SW 1271 (cell line): ENCODE results near the gene ANTXR2.
A peak's percentile ranks its signal among the peaks of the same experiment; 100 is the strongest.
"Not testable (repeated sequence)": the region's sequence is repeated elsewhere in the genome, so short reads cannot be mapped to it uniquely, and the experiment has no call there.

Source experiments
- DNase-seq, 2 experiments: peaks; one replicate each; lab custom pipeline; 2025; lab: John Stamatoyannopoulos, UW

The ANTXR2 gene

DNA sequence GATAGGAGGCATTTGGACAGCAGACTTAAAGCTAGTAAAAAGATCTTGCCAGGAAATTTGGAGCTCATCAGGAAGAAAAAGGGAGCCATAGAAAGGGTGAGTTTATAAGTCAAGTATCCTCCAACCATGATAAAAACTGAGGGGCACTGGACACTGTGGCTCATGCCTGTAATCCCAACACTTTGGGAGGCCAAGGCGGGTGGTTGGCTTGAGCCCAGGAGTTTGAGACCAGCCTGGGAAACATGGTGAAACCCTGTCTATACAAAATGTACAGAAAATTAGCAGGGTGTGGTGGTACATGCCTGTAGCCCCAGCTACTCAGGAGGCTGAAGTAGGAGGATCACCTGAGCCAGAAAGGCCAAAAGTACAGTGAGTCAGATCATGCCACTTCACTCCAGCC, 48.7 kb downstream of the ANTXR2 start:
- DNase-seq, result no peak

DNA sequence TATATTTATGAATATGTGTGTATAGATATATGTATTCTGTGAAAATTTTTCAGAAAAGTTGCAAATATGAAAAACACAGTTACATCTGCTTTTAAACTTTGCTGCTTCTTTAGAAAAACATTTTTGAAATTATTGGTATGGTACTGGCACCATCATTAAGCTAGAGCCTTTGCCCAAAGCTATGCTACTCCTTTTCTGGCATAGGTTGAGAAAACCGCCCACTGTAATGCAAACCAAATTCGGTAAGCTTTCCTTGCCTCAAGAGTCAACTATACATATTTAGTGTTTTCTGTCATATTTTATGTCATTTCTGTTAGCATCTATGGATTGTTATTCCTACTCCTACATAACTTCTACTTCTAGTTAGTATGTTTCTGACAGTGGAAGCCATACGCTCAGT, 50.7 kb downstream of the ANTXR2 start:
- no peak for DNase-seq

GRCh38 chr4:80017125-80017854, 55.7 kb downstream of the ANTXR2 start:
- peak in 1 of 2 experiments; percentile 63 for DNase-seq

DNA sequence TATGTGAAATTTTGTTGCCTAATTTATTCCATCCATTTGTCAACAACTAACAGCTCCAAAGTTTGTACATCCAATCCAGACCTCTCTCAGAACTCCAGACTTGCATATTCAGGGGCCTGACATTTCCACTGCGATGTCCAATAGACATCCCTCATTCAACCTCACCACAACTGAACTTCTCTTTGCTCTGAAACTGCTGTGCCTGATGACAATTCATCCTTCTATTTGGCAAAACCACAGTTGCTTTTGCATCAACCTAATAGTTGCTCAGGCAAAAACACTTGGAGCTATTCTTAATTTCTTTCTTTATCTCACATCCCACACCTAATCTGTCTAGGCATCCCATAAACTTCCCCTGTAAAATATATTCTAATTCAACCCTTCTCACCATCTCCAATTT, 56.5 kb downstream of the ANTXR2 start:
- DNase-seq, result no peak

DNA sequence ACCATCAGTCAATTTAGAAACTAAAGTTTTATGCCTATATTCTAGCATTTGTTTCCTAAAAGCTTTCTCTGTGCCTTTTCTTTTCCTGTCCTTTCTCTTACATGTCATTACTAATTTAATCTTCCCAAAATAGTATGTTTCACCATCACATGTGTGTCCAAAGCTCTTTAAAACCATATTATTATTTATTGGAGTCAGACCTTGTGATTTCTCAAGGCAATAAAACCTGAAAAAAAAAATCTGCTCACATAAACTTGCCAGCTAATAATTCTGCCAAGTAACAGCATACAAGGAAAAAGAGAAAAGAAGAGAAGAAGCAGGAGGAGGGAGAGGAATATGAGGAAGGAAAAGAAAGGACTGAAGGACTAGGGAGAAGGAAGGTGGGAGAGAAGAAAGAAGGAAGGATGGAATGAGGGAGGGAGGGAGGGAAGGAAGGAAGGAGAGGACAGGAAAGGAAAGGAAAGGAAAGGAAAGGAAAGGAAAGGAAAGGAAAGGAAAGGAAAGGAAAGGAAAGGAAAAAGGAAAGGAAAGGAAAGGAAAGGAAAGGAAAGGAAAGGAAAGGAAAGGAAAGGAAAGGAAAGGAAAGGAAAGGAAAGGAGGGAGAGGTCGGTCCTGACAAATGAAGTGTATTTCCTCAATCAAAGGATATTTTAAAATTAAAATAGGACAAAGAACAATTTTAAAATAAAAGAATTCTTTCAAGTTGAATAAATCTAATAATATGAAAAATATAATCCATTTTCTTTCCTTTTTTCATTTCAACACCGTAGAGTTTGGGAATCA, 57.4 kb downstream of the ANTXR2 start:
- no peak for DNase-seq

DNA sequence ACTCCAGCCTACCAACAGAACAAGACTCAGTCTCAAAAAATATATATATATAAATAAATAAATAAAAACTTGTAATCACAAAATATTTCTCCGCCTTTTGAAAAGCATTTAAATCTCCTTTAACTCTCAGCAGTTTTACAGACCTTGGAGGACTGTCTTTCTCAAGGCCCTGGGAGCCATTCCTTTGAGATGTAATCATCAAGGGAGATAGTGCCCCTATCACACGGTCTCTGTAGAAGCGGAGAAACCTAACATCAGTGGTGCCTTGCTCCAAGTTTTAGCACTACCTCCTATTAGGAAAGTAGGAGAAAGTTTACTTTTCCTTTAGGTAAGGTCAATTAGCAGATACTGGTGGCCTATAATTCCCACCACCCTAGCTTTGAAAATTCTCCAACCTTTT, 58.5 kb downstream of the ANTXR2 start:
- no peak for DNase-seq

DNA sequence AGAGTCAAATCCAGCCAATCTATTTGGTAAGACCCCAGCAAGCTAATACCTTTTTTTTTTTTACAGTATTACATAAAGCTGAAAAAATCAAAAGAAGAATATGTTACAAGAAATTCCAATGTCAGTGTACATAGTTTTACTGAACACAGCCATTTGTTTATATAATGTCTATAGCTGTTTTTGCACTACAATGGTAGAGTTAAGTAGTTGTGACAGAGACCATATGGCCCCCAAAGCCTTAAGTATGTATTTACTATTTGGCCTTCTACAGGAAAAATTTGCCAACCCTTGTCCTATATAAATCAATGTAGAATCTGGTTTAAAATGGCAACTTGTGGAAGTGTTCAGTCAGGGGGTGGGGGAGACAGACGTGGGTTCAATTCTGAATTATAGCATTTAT, 60.7 kb downstream of the ANTXR2 start:
- DNase-seq, result no peak

DNA sequence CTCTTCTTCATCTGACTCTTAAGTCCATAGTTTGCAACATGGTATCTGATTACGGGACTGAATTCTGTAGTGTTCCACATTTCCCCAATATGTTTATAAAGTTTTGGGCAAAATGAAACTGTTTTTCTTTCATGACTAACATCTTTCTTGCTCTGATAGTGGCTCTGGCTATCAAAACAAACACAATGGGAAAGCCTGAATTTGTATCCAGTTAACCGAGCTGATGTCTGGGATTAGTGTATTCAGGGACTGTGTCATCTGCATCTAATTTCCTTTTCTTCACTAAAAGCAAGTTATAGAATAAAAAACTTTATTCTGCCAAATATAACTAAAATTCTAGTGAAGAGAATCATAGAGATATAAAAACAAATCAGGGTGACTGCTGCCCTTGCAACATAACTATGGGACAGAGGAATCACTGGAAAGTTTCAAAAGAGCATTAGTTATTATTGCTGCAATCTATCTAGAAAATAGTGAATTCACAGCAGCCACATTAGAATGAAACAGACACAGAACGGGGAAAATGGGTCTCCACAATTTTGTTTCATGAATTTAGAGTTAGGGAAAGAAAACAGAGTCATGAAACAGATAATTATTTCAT, 61.3 kb downstream of the ANTXR2 start:
- DNase-seq, result no peak

DNA sequence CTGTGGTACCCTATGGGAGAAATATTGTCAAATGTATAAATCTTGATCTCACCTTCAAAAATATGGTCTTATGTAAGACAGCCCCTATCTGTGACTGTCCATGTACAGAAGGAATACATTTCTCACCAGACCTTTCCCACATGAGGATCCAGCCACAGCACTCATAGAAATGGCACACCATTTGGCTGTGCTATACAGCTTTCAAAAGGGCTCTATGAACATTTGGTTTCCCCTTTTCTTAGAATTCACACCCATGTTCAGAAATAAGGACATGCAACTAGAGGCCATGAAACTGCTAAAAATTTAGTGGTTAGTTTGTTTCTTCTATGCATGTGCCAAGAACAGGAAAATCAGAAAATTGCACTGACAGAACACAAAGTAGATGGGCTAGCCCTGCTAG, 62.7 kb downstream of the ANTXR2 start:
- DNase-seq, result no peak

GRCh38 chr4:80009806-80010205, 63.2 kb downstream of the ANTXR2 start:
- no peak for DNase-seq

- no peak for DNase-seq
Measured at GRCh38 chr4:80008971-80009370, 64.1 kb downstream of the ANTXR2 start.

GRCh38 chr4:80008351-80008750, 64.7 kb downstream of the ANTXR2 start:
- no peak for DNase-seq

- DNase-seq, result no peak
Measured at GRCh38 chr4:80007745-80008149, 65.3 kb downstream of the ANTXR2 start.

DNA sequence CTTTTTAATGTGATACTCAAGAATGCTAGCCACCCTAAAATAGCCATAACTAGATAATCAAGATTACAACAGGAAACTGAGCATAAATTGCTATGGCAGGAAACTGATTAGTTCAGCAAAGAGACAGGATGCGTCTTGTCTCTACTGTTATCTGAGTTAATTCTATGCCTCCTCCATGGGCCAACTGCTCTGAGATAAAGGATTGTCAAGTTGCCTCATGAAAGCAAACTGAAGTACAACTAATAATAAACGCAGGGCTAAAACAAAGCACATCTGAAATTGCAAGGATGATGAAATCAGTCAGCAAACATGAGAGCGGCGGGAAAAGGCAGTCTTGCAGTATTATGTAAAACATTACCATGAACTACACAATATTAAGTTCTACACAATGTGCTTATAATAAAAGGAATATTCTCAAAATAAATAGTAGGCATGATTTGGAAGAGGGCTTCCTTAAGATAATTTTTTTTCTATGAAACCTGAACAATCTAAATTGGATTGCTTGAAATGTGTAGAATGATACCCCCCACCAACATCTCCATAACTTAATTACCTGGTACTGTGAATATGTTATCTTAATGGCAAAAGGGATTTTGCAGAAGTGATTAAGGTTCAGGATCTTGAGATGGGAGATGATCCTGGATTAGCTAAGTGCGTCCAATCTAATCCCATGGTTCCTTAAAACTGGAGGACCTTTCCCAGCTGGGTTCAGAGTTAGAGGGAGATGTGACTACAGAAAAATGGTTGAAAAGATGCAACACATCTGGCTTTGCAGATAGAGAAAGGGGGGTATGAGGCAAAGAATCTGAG, 65.9 kb downstream of the ANTXR2 start:
- no peak for DNase-seq

DNA sequence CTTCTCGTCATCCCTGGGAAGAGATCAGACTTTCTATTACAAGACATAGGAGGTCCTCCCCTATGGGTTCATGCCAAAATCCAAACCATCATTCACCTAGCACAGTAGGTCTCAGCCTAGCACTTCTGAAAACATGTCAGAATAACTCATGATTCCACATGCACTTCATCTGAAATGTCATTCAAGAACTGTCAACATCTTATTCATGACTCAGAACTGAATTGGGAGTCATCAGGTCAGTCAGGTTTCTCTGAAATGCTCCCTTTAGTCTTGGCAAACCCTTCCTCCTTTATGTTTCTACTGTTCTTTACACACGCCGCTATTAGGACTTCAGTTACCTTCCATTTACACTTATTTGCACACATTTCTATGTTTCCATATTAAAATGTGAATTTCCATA, 67.2 kb downstream of the ANTXR2 start:
- no peak for DNase-seq

DNA sequence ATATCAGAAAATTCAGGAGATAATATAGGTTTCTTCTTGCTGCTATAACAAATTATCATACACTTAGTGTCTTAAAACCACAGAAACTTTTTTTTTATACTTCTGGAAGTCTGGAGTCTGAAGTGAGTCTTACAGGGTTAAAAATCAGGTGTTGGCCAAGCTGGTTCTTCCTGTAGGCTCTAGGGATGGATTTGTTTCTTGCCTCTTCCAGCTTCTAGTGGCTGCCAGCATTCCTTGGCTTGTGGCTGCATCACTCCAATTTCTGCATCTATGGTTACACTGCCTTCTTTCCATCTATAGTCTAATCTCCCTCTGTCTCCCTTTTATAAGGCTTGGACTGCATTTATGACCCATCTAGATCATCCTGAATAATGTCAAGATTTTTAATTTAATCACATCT, 68.7 kb downstream of the ANTXR2 start:
- DNase-seq, result no peak

- DNase-seq, result not testable (repeated sequence)
Measured at GRCh38 chr4:80002559-80002958, 70.5 kb downstream of the ANTXR2 start.

- DNase-seq, result not testable (repeated sequence)
Measured at GRCh38 chr4:79999048-79999447, 74.0 kb downstream of the ANTXR2 start.

- DNase-seq, result no peak
Measured at GRCh38 chr4:79998201-79998600, 74.8 kb downstream of the ANTXR2 start.

GRCh38 chr4:79996851-79997250, 76.2 kb downstream of the ANTXR2 start:
- DNase-seq, result no peak

- no peak for DNase-seq
Measured at GRCh38 chr4:79993476-79993875, 79.6 kb downstream of the ANTXR2 start.

GRCh38 chr4:79991601-79992000, 81.4 kb downstream of the ANTXR2 start:
- DNase-seq, result no peak
